ENCODE results near the gene P2RX4. TPM values are rescaled to one million over a fixed set of nuclear protein-coding genes. Genes with fewer than 3 reads are reported as not detected.

The P2RX4 gene
- total and polyA plus RNA-seq, 3 donors from 2014 or later: 20.2 to 50.0 (median 36.0) TPM

DNA sequence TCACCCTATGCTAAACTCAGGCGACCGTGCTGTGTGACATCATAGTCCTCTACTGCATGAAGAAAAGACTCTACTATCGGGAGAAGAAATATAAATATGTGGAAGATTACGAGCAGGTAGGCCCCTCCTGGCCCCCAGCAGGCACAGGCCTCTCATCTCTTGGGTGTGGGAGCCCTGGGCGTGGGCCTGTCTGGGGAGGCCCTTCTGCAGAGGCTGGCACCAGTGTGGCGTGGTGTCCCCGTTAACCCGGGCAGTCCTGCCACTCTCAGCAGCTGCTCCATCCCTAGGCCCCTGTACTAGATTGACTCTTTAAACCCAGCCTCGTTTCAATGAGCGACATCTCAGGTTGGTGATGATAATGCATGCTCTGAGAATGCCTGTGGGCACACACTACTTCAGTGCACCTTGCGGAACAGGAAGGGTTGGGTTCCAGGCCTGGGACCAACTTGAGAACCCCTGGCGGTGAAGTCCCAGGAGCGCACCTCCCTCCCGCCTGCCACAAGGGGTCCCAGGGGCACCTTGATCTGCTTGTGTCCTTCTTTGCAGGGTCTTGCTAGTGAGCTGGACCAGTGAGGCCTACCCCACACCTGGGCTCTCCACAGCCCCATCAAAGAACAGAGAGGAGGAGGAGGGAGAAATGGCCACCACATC is 23.2 kb downstream of the P2RX4 start:
- no peaks in the 10 kb centered on the region for H3K27me3 ChIP-seq
- 93 to 95% methylated on average over 5 to 14 of the region's 14 CpGs for WGBS, 2 donors
- H3K27ac ChIP-seq: no peak overlapping the region
- TF ChIP-seq, protein P1, sequence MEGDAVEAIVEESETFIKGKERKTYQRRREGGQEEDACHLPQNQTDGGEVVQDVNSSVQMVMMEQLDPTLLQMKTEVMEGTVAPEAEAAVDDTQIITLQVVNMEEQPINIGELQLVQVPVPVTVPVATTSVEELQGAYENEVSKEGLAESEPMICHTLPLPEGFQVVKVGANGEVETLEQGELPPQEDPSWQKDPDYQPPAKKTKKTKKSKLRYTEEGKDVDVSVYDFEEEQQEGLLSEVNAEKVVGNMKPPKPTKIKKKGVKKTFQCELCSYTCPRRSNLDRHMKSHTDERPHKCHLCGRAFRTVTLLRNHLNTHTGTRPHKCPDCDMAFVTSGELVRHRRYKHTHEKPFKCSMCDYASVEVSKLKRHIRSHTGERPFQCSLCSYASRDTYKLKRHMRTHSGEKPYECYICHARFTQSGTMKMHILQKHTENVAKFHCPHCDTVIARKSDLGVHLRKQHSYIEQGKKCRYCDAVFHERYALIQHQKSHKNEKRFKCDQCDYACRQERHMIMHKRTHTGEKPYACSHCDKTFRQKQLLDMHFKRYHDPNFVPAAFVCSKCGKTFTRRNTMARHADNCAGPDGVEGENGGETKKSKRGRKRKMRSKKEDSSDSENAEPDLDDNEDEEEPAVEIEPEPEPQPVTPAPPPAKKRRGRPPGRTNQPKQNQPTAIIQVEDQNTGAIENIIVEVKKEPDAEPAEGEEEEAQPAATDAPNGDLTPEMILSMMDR (IDR thresholded peaks at IDR 0.05): no peak
- no peak for TF ChIP-seq POLR2A (IDR thresholded peaks at IDR 0.05)
- no peaks in the 10 kb centered on the region for H3K4me1 ChIP-seq
- no peaks in the 10 kb centered on the region for H3K36me3 ChIP-seq (ENCODE audit: low read depth, missing control alignments)
- H3K4me3 ChIP-seq: no peak overlapping the region
- H3K9me3 ChIP-seq: no peaks in the 10 kb centered on the region
- intact Hi-C loops (cut with DNase I; ENCODE audit: low total_unique reads): no loop called here
- DNase-seq: no peak

DNA sequence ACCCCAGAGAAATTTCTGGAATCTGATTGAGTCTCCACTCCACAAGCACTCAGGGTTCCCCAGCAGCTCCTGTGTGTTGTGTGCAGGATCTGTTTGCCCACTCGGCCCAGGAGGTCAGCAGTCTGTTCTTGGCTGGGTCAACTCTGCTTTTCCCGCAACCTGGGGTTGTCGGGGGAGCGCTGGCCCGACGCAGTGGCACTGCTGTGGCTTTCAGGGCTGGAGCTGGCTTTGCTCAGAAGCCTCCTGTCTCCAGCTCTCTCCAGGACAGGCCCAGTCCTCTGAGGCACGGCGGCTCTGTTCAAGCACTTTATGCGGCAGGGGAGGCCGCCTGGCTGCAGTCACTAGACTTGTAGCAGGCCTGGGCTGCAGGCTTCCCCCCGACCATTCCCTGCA is 23.7 kb downstream of the P2RX4 start:
- Histone ChIP-seq H3K27ac (no peak overlapping the region), H3K36me3 (ENCODE audit: low read depth, missing control alignments) (no peaks in the 10 kb centered on the region), H3K4me3 (no peak overlapping the region), H3K27me3 (no peaks in the 10 kb centered on the region), H3K9me3 (no peaks in the 10 kb centered on the region), H3K4me1 (no peaks in the 10 kb centered on the region)
- TF ChIP-seq POLR2A (IDR thresholded peaks at IDR 0.05): no peak
- intact Hi-C loops (cut with DNase I; ENCODE audit: low total_unique reads): no loop called here
- DNase-seq: no peak
- 73% methylated on average over 8 of the region's 11 CpGs; no CpG with 5 or more reads in 1 of the 2 donors for WGBS, 2 donors

DNA sequence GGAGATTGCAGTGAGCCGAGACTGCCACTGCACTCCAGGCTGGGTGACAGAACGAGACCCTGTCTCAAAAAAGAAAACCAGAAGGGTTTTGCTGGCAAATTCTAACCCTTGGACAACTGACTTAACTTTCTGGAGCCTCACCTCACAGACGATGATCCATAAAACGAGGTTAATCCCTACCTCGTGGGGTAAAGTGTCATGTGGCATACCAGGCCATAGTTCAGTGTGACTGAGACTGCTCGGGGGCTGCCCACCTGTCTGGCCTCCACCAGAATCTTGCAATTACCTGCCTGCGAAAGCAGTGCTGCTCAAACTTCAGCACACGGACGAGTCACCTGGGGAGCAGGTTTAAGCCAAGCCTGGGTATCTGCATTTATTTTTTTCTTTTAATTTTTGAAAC is 26.8 kb downstream of the P2RX4 start:
- H3K27me3 ChIP-seq: no peaks in the 10 kb centered on the region
- no peak overlapping the region for H3K27ac ChIP-seq
- 92 to 96% methylated on average over 9 of the region's 9 CpGs for WGBS, 2 donors
- H3K4me3 ChIP-seq: no peak overlapping the region
- no peaks in the 10 kb centered on the region for H3K36me3 ChIP-seq (ENCODE audit: low read depth, missing control alignments)
- no peaks in the 10 kb centered on the region for H3K9me3 ChIP-seq
- intact Hi-C loops (cut with DNase I; ENCODE audit: low total_unique reads): no loop called here
- DNase-seq: no peak
- no peak for TF ChIP-seq POLR2A (IDR thresholded peaks at IDR 0.05)
- TF ChIP-seq, protein P1 (IDR thresholded peaks at IDR 0.05): no peak
- H3K4me1 ChIP-seq: peaks cover 23% of the 10 kb centered on the region

DNA sequence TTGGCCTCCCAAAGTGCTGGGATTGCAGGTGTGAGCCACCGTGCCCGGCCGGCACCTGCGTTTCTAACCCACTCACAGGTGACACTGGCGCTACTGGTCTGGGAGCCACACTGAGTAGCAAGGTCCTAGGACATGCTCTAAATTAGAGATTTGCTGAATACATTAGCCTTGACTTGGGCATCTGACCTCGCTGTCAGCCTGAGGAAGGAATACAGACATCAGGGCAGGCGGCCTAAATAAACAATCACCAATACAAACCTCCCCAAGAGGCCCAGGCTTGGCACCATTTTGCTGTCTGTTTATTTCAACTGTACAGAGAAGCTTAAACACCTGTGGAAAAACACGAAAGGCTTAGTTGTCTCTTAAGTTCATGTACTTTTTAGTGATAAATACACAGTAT is 27.5 kb downstream of the P2RX4 start:
- Histone ChIP-seq H3K4me3 (no peak overlapping the region), H3K27ac (no peak overlapping the region), H3K36me3 (ENCODE audit: low read depth, missing control alignments) (no peaks in the 10 kb centered on the region), H3K27me3 (no peaks in the 10 kb centered on the region), H3K9me3 (no peaks in the 10 kb centered on the region), H3K4me1 (peaks cover 23% of the 10 kb centered on the region)
- intact Hi-C loops (cut with DNase I; ENCODE audit: low total_unique reads): no loop called here
- TF ChIP-seq, protein P1 (IDR thresholded peaks at IDR 0.05): no peak
- TF ChIP-seq POLR2A (IDR thresholded peaks at IDR 0.05): no peak
- WGBS, 2 donors: 82 to 87% methylated on average over 8 of the region's 8 CpGs
- no peak for DNase-seq

DNA sequence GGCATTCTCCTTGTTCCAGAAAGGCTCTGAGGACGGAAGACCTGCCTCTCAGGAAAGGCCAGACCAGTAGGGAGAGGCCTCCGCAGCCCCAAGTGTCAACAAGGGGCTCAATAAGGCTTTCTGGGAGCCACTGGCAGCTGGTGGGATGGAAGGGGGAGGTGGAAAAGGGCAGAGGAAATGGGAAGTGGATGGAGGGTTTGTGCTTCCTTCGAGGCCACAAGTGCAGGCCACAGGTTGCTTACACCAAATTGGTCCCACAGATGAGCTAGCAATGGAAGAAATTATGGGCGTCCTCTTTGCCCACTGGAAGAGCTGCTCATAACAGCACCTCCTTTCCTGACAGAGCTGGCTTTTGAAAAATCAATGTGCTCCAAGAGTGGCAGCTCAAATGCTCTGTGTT is 28.2 kb downstream of the P2RX4 start:
- TF ChIP-seq POLR2A (IDR thresholded peaks at IDR 0.05): no peak
- intact Hi-C loops (cut with DNase I; ENCODE audit: low total_unique reads): no loop called here
- DNase-seq: no peak
- 95 to 98% methylated on average over 4 of the region's 4 CpGs for WGBS, 2 donors
- H3K27ac ChIP-seq: no peak overlapping the region
- no peaks in the 10 kb centered on the region for H3K9me3 ChIP-seq
- no peak overlapping the region for H3K4me3 ChIP-seq
- H3K27me3 ChIP-seq: no peaks in the 10 kb centered on the region
- H3K4me1 ChIP-seq: peaks cover 23% of the 10 kb centered on the region
- no peaks in the 10 kb centered on the region for H3K36me3 ChIP-seq (ENCODE audit: low read depth, missing control alignments)
